DOHH2 (cell line): ENCODE measurements around the gene ZNF426.
"Not testable (repeated sequence)": the region's sequence is repeated elsewhere in the genome, so short reads cannot be mapped to it uniquely, and the experiment has no call there.

Experiments
- H3F3A ChIP-seq: fragments of 200-600 bp; sonication (generic), shearing (Covaris generic); 2 replicates; pipeline ENCODE4 v1.6.0; 2016; ENCODE audit warnings: antibody characterized with exemption, mild to moderate bottlenecking; ENCODE audit not compliant: control insufficient read depth, insufficient read depth
- H3K27ac ChIP-seq: fragments of 200-600 bp; sonication (generic); 2 replicates; pipeline ENCODE4 v1.5.1; 2014; ENCODE audit warnings: low read depth, mild to moderate bottlenecking, low read length, moderate library complexity
- H3K27me3 ChIP-seq: fragments of 200-600 bp; sonication (generic); 2 replicates; pipeline ENCODE4 v1.6.1; 2014; ENCODE audit warnings: mild to moderate bottlenecking, low read length, mixed read lengths; ENCODE audit not compliant: control insufficient read depth
- H3K36me3 ChIP-seq: fragments of 200-600 bp; sonication (generic); 2 replicates; pipeline ENCODE4 v1.6.1; 2014; ENCODE audit warnings: mild to moderate bottlenecking, low read length, moderate library complexity, mixed read lengths; ENCODE audit not compliant: control insufficient read depth
- H3K4me1 ChIP-seq: fragments of 200-600 bp; sonication (generic); 2 replicates; pipeline ENCODE4 v1.6.1; 2014; ENCODE audit warnings: mild to moderate bottlenecking, low read length, mixed read lengths; ENCODE audit not compliant: control insufficient read depth
- H3K4me2 ChIP-seq: fragments of 200-600 bp; sonication (generic); 2 replicates; pipeline ENCODE4 v1.6.0; 2014; ENCODE audit warnings: mild to moderate bottlenecking, low read length, moderate library complexity
- H3K4me3 ChIP-seq: fragments of 200-600 bp; sonication (generic); 2 replicates; pipeline ENCODE4 v1.5.1; 2014; ENCODE audit warnings: mild to moderate bottlenecking, low read length, mixed read lengths
- H3K79me2 ChIP-seq: fragments of 200-600 bp; sonication (generic); 2 replicates; pipeline ENCODE4 v1.6.1; 2014; ENCODE audit warnings: mild to moderate bottlenecking, low read length, mixed read lengths; ENCODE audit not compliant: control insufficient read depth
- H3K9me2 ChIP-seq: fragments of 200-600 bp; sonication (generic); replicated peaks from 2 replicates; pipeline ENCODE4 v1.6.1; 2014; ENCODE audit warnings: mild to moderate bottlenecking, low read length, mixed read lengths; ENCODE audit not compliant: control insufficient read depth
- H3K9me3 ChIP-seq: fragments of 200-600 bp; sonication (generic); 2 replicates; pipeline ENCODE4 v1.6.1; 2014; ENCODE audit warnings: antibody characterized with exemption, low read length, mixed read lengths; ENCODE audit not compliant: control insufficient read depth, insufficient read depth
- H4K20me1 ChIP-seq: fragments of 200-600 bp; sonication (generic); 2 replicates; pipeline ENCODE4 v1.6.0; 2014; ENCODE audit warnings: low read depth, mild to moderate bottlenecking, antibody characterized with exemption, low read length, moderate library complexity; ENCODE audit not compliant: control insufficient read depth, insufficient read depth
- EZH2phosphoT487 ChIP-seq: fragments of 200-600 bp; sonication (generic); IDR thresholded peaks from 2 replicates; pipeline ENCODE4 v1.6.1; 2017; ENCODE audit warnings: borderline replicate concordance, mild to moderate bottlenecking, antibody characterized with exemption, low read length, moderate library complexity, mixed read lengths
- TF ChIP-seq, protein P1 (sequence below): fragments of 200-600 bp; sonication (generic); IDR thresholded peaks from one replicate; pipeline ENCODE4 v1.5.1; 2014; ENCODE audit warnings: antibody characterized with exemption, mild to moderate bottlenecking, low read depth, low read length; ENCODE audit not compliant: poor library complexity, severe bottlenecking

The ZNF426 gene

DNA sequence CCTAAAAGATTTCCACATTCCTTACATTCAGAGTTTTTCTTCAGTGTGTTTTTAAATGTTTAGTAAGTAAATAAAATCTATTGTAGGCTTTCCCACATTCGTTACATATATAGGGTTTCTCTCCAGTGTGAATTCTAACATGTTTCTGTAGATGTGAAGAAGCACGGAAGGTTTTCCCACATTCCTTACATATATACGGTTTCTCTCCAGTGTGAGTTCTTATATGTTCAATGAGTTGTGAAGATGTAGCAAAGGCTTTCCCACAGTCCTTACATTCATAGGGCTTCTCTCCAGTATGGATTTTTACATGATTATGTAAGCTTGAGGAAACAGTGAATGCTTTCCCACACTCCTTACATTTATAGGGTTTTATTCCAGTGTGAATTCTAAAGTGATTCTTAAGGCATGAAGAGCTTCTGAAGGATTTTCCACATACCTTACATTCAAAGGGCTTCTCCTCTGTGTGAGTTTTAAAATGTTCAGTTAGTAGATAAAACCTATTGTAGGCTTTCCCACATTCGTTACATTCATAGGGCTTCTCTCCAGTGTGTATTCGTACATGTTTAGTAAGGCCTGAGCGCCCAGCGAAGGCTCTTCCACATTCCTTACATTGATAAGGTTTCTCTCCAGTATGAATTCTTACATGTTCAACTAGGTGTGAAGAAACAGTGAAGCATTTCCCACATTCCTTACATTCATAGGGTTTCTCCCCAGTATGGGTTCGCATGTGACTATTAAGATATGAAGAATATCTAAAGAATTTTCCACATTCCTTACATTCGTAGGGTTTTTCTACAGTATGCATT, 27.7 kb upstream of the ZNF426 start:
- H3K4me3 ChIP-seq: no peak overlapping the region
- H3K4me1 ChIP-seq: no peaks in the 10 kb centered on the region
- H3K4me2 ChIP-seq: no peak overlapping the region
- H3K9me2 ChIP-seq: no peaks in the 10 kb centered on the region
- H3F3A ChIP-seq: no peaks in the 10 kb centered on the region
- no peak overlapping the region for H3K27ac ChIP-seq
- TF ChIP-seq EZH2phosphoT487: no peak
- TF ChIP-seq, protein P1, sequence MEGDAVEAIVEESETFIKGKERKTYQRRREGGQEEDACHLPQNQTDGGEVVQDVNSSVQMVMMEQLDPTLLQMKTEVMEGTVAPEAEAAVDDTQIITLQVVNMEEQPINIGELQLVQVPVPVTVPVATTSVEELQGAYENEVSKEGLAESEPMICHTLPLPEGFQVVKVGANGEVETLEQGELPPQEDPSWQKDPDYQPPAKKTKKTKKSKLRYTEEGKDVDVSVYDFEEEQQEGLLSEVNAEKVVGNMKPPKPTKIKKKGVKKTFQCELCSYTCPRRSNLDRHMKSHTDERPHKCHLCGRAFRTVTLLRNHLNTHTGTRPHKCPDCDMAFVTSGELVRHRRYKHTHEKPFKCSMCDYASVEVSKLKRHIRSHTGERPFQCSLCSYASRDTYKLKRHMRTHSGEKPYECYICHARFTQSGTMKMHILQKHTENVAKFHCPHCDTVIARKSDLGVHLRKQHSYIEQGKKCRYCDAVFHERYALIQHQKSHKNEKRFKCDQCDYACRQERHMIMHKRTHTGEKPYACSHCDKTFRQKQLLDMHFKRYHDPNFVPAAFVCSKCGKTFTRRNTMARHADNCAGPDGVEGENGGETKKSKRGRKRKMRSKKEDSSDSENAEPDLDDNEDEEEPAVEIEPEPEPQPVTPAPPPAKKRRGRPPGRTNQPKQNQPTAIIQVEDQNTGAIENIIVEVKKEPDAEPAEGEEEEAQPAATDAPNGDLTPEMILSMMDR: no peak
- peaks cover 67% of the 10 kb centered on the region for H3K79me2 ChIP-seq
- H3K36me3 ChIP-seq: peaks cover 96% of the 10 kb centered on the region
- H4K20me1 ChIP-seq: peaks cover under 1% of the 10 kb centered on the region; the same call in 1 of the 2 replicates
- H3K27me3 ChIP-seq: no peaks in the 10 kb centered on the region
- peaks cover 54% of the 10 kb centered on the region for H3K9me3 ChIP-seq

DNA sequence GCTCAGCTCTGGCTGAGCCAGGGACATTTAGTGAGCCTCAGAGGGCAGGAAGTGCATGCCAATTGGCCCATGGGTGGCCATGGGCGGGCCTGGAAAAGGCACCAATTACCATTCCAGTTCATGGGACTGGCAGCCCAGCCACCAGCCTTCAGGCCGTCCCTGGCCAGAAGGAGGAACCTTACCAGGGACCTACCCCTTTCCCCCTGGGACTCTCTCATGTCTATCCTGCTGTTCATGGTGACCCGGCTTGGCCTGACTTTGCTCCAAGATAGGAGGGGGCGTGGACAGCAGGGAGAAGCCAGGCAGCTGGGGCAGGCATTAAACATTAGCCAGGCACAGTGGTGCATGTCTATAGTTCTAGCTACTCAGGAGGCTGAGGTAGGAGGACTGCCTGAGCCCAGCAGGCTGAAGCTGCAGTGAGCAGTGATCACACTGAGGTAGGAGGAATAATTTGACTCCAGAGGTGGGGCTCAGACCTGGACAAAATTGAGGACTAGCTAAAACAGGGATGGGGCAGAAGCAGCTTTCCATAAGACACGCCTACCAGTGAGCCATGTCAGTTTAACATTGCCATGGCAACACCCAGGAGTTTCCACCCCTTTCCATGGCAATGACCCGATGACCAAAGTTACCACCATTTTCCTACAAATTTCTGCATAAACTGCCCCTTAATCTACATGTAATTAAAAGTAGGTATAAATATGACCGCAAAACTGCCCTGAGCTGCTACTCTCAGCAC, 14.3 kb upstream of the ZNF426 start:
- Histone ChIP-seq H3F3A (no peaks in the 10 kb centered on the region), H3K4me1 (no peaks in the 10 kb centered on the region), H3K9me2 (no peaks in the 10 kb centered on the region), H3K4me2 (no peak overlapping the region), H4K20me1 (no peaks in the 10 kb centered on the region), H3K4me3 (no peak overlapping the region), H3K27me3 (no peaks in the 10 kb centered on the region), H3K9me3 (peaks cover 21% of the 10 kb centered on the region; the same call in 1 of the 2 replicates), H3K79me2 (no peaks in the 10 kb centered on the region), H3K36me3 (no peaks in the 10 kb centered on the region), H3K27ac (no peak overlapping the region)
- no peak for TF ChIP-seq EZH2phosphoT487
- TF ChIP-seq, protein P1: no peak

DNA sequence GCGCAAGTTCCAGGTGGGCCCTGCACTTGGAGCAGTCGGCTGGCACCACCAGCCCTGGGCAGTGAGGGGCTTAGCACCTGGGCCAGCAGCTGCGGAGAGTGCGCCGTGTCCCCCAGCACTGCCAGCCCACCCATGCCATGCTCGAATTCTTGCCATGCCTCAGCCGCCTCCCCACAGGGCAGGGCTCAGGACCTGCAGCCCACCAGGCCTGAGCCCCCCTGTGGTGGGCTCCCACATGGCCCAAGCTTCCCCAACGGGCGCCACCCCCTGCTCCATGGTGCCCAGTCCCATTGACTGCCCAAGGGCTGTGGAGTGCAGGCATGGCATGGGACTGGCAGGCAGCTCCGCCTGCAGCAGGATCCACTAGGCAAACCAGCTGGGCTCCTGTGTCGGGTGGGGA, 9.4 kb upstream of the ZNF426 start:
- H3K27me3 ChIP-seq: no peaks in the 10 kb centered on the region
- no peaks in the 10 kb centered on the region for H3K9me2 ChIP-seq
- H3F3A ChIP-seq: no peaks in the 10 kb centered on the region
- peaks cover 23% of the 10 kb centered on the region; the same call in 1 of the 2 replicates for H3K9me3 ChIP-seq
- H3K79me2 ChIP-seq: no peaks in the 10 kb centered on the region
- H3K4me1 ChIP-seq: no peaks in the 10 kb centered on the region
- no peaks in the 10 kb centered on the region for H4K20me1 ChIP-seq
- no peak overlapping the region for H3K27ac ChIP-seq
- H3K4me3 ChIP-seq: no peak overlapping the region
- no peak for TF ChIP-seq EZH2phosphoT487
- TF ChIP-seq, protein P1: no peak
- no peak overlapping the region for H3K4me2 ChIP-seq
- no peaks in the 10 kb centered on the region for H3K36me3 ChIP-seq

DNA sequence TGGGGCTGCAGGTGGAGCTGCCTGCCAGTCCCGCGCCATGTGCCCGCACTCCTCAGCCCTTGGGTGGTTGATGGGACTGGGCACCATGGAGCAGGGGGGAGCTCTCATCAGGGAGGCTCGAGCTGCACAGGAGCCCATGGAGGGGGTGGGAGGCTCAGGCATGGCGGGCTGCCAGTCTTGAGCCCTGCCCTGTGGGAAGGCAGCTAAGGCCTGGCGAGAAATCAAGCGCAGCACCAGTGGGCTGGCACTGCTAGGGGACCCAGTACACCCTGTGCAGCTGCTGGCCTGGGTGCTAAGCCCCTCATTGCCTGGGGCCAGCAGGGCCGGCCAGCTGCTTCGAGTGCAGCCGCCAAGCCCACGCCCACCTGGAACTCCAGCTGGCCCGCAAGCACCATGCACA, 2.8 kb upstream of the ZNF426 start:
- H3K36me3 ChIP-seq, H3F3A ChIP-seq, H3K27ac ChIP-seq, H3K9me2 ChIP-seq, H3K4me3 ChIP-seq, H3K27me3 ChIP-seq, H4K20me1 ChIP-seq, H3K4me2 ChIP-seq: not testable (repeated sequence)
- Histone ChIP-seq H3K79me2 (peaks cover 15% of the 10 kb centered on the region), H3K9me3 (peaks cover 23% of the 10 kb centered on the region), H3K4me1 (peaks cover 12% of the 10 kb centered on the region)

DNA sequence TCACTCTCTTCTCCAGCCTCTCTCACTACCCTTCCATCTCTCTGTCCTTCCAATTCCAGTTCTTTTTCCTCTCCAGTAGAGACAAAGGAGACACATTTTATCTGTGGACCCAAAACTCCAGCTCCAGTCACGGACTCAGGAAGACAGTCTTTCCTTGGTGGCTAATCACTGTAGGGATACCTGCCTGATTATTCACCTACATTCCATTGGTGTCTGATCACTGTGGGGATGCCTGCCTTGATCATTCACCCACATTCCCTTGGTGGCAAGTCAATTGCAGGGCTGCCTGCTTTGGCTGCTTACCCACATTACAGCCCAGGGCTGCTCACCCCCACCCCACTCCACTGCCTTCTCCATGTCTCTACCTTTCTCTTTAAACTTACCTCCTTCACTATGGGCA, 1.5 kb upstream of the ZNF426 start:
- Histone ChIP-seq H3K4me1 (peaks cover 12% of the 10 kb centered on the region), H3K79me2 (peaks cover 15% of the 10 kb centered on the region), H3K9me3 (peaks cover 19% of the 10 kb centered on the region), H3K36me3 (peaks cover 19% of the 10 kb centered on the region)
- not testable (repeated sequence) for H3K9me2 ChIP-seq, H3K4me3 ChIP-seq, H3F3A ChIP-seq, H3K4me2 ChIP-seq, H4K20me1 ChIP-seq, H3K27ac ChIP-seq, H3K27me3 ChIP-seq
